Erythroblast (primary cell): ENCODE measurements around the gene RNF26.

Source experiments
- GATA1 ChIP-seq: IDR thresholded peaks from 2 replicates; pipeline ENCODE4 v1.6.1; 2011; ENCODE audit warnings: low read depth, mild to moderate bottlenecking, control low read depth, low read length, moderate library complexity
- POLR2A ChIP-seq: IDR thresholded peaks from 2 replicates; pipeline ENCODE4 v1.6.1; 2011; ENCODE audit warnings: mild to moderate bottlenecking, low read length

GRCh38 chr11:119322921-119323531 lies 11.3 kb upstream of the RNF26 start:
- TF ChIP-seq POLR2A (no peak), GATA1 (no peak)
